Panc1 (cell line): ENCODE results near the gene DSCAML1.

Source experiments
- CTCF ChIP-seq: fragments of 450-650 bp; IDR thresholded peaks from 2 replicates; pipeline ENCODE4 v1.5.1; 2017; ENCODE audit warnings: mild to moderate bottlenecking
- POLR2AphosphoS5 ChIP-seq: IDR thresholded peaks from 2 replicates; pipeline ENCODE4 v1.6.1; 2012; ENCODE audit warnings: mild to moderate bottlenecking, low read depth, low read length, moderate library complexity
- REST ChIP-seq, 2 experiments: IDR thresholded peaks; 2 replicates each; pipeline ENCODE4 v1.6.1; 2011 to 2012; ENCODE audit warnings: low read depth in 2 of 2, control low read depth in 1 of 2, low read length in 1 of 2, mild to moderate bottlenecking in 1 of 2, moderate library complexity in 1 of 2; ENCODE audit not compliant: insufficient read depth in 1 of 2
- TCF7L2 ChIP-seq: IDR thresholded peaks from 2 replicates; pipeline ENCODE4 v1.6.1; 2011; ENCODE audit warnings: mild to moderate bottlenecking, low read depth, low read length, inconsistent platforms

GRCh38 chr11:117481036-117481435 is 316.0 kb downstream of the DSCAML1 start:
- TF ChIP-seq POLR2AphosphoS5: no peak
- no peak for TF ChIP-seq CTCF
- no peak for TF ChIP-seq TCF7L2
- no peak for TF ChIP-seq REST (IDR thresholded peaks at IDR 0.05; ENCODE audit: insufficient read depth in 1 of 2, low read depth in 2 of 2, low read length in 1 of 2)
